Measurements from ENCODE around the gene SERGEF.

DNA sequence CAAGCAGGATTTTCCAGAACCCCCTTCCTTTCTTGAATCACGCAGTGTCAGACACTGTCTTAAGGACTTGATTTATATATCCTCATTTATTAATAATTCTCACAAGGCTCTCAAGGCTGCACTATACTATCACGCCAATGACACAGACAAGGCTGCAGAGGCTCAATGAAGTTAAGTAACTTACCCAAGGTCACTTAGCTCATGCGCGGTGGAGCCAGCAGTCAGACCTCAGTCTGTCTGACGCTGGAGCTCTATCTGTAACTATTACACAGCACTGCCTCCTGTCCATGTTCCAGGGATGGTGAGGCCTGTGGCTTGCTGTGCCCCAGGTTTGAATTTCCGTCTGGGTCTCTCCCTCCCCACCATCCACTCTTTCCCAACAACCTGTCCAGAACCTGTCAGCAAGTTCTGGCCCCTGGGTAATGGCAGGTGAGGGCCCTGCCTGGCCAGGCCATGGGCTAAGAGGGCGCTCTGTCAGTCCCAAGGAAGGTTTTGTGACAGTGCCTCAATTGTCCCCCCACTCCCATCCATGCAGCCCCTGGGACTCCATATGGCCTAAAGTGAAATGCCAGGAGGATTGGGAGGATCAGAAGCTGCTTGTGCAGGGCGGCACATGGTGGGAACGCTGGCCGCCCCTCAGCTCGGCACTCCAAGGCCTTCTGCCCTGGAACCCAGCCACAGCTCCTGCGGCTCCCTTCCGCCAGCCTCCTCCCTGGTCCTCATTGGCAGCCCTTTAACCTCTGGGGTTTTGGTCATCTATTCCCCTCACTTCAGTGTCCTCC, 269.6 kb downstream of the SERGEF start:
- TF ChIP-seq, protein P1, sequence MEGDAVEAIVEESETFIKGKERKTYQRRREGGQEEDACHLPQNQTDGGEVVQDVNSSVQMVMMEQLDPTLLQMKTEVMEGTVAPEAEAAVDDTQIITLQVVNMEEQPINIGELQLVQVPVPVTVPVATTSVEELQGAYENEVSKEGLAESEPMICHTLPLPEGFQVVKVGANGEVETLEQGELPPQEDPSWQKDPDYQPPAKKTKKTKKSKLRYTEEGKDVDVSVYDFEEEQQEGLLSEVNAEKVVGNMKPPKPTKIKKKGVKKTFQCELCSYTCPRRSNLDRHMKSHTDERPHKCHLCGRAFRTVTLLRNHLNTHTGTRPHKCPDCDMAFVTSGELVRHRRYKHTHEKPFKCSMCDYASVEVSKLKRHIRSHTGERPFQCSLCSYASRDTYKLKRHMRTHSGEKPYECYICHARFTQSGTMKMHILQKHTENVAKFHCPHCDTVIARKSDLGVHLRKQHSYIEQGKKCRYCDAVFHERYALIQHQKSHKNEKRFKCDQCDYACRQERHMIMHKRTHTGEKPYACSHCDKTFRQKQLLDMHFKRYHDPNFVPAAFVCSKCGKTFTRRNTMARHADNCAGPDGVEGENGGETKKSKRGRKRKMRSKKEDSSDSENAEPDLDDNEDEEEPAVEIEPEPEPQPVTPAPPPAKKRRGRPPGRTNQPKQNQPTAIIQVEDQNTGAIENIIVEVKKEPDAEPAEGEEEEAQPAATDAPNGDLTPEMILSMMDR (IDR thresholded peaks at IDR 0.05): no peak
- no peak for TF ChIP-seq POLR2AphosphoS5 (IDR thresholded peaks at IDR 0.05; ENCODE audit: low read depth, low read length)
- TF ChIP-seq RAD21 (IDR thresholded peaks at IDR 0.05; ENCODE audit: low read length): no peak
- no peak for TF ChIP-seq TAF1 (IDR thresholded peaks at IDR 0.05; ENCODE audit: borderline replicate concordance, low read depth, low read length)
- TF ChIP-seq, protein P2, sequence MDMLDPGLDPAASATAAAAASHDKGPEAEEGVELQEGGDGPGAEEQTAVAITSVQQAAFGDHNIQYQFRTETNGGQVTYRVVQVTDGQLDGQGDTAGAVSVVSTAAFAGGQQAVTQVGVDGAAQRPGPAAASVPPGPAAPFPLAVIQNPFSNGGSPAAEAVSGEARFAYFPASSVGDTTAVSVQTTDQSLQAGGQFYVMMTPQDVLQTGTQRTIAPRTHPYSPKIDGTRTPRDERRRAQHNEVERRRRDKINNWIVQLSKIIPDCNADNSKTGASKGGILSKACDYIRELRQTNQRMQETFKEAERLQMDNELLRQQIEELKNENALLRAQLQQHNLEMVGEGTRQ (IDR thresholded peaks at IDR 0.05; ENCODE audit: borderline replicate concordance, low read depth, low read length): no peak
- no peak for TF ChIP-seq FOSL2 (IDR thresholded peaks at IDR 0.05; ENCODE audit: borderline replicate concordance, low read depth)
- TF ChIP-seq EP300 (IDR thresholded peaks at IDR 0.05; ENCODE audit: borderline replicate concordance in 1 of 2, low read depth in 1 of 2, low read length in 1 of 2): no peak
- no peak for TF ChIP-seq NRF1 (IDR thresholded peaks at IDR 0.05; ENCODE audit: low read depth, low read length)
- no peak for TF ChIP-seq FOXJ3 (CRISPR knock-in tag; IDR thresholded peaks at IDR 0.05)
- TF ChIP-seq, protein P3, sequence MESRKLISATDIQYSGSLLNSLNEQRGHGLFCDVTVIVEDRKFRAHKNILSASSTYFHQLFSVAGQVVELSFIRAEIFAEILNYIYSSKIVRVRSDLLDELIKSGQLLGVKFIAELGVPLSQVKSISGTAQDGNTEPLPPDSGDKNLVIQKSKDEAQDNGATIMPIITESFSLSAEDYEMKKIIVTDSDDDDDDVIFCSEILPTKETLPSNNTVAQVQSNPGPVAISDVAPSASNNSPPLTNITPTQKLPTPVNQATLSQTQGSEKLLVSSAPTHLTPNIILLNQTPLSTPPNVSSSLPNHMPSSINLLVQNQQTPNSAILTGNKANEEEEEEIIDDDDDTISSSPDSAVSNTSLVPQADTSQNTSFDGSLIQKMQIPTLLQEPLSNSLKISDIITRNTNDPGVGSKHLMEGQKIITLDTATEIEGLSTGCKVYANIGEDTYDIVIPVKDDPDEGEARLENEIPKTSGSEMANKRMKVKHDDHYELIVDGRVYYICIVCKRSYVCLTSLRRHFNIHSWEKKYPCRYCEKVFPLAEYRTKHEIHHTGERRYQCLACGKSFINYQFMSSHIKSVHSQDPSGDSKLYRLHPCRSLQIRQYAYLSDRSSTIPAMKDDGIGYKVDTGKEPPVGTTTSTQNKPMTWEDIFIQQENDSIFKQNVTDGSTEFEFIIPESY (IDR thresholded peaks at IDR 0.05; ENCODE audit: borderline replicate concordance, low read depth): no peak

Data from SK-N-SH (cell line).